Measurements from ENCODE around the gene C19orf73. TPM values are rescaled to one million over a fixed set of nuclear protein-coding genes. Genes with fewer than 3 reads are reported as not detected.
A peak's percentile ranks its signal among the peaks of the same experiment; 100 is the strongest.
"Not testable (repeated sequence)": the region's sequence is repeated elsewhere in the genome, so short reads cannot be mapped to it uniquely, and the experiment has no call there.

Gene C19orf73
- total RNA-seq, 2 experiments from 2014 or later: 1.3 to 1.7 TPM

DNA sequence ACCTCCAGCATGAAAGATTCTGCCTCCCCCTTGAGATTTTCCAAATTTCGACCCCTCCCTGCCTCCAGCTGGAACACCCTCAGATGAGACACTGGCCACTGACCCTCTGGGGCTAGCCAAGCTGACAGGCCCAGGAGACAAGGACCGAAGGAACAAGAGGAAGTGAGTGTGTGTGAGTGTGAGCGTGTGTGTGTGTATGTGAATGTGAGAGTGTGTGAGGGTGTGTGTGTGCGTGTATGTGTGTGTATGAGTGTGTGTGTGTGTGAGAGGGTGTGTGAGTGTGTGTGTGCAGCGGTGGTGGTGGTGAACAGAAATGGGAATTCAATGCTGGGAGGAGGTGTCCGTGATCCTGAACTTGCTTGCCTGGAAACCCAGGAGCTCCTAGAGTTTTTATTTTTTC, 22.4 kb upstream of the C19orf73 start:
- Mint-ChIP-seq H3K4me3 (no peak overlapping the region), H3K9me3 (no peaks in the 10 kb centered on the region), H3K27me3 (peaks cover 13% of the 10 kb centered on the region), H3K36me3 (no peaks in the 10 kb centered on the region), H3K27ac (no peak overlapping the region), H3K4me1 (peaks cover 17% of the 10 kb centered on the region)
- POLR2A ChIA-PET: interaction anchor here (0.6 kb wide), 2 partner anchors 46 to 124 kb away, joined by 3 read pairs; no protein-coding TSS in a partner anchor
- ATAC-seq (ENCODE audit: low read depth): no peak
- no peak for DNase-seq

DNA sequence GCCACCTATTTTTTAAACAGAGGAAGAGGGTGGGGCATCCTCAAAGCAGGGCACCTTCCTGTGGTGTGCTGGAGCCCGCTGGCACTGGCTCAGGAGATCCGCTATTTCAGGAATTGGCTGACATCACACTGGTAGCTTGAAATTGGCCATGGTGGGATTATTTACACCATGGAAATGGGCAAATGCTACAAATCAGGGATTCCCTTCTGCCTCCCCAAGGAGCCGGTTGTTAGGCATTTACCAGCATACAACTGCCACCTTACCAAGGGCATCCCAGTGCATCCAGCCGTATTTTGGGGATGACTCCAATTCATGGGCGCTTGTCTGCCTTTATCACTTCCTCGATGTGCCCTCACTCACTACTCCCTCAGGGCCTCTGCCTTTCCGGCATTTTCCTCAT, 22.0 kb upstream of the C19orf73 start:
- H3K4me1 Mint-ChIP-seq: peaks cover 14% of the 10 kb centered on the region
- ATAC-seq (ENCODE audit: low read depth): no peak
- H3K4me3 Mint-ChIP-seq: no peak overlapping the region
- POLR2A ChIA-PET: interaction anchor here (0.6 kb wide), 2 partner anchors 46 to 123 kb away, joined by 3 read pairs; no protein-coding TSS in a partner anchor
- H3K36me3 Mint-ChIP-seq: no peaks in the 10 kb centered on the region
- H3K9me3 Mint-ChIP-seq: no peaks in the 10 kb centered on the region
- H3K27me3 Mint-ChIP-seq: peaks cover 11% of the 10 kb centered on the region
- H3K27ac Mint-ChIP-seq: no peak overlapping the region
- DNase-seq: no peak

DNA sequence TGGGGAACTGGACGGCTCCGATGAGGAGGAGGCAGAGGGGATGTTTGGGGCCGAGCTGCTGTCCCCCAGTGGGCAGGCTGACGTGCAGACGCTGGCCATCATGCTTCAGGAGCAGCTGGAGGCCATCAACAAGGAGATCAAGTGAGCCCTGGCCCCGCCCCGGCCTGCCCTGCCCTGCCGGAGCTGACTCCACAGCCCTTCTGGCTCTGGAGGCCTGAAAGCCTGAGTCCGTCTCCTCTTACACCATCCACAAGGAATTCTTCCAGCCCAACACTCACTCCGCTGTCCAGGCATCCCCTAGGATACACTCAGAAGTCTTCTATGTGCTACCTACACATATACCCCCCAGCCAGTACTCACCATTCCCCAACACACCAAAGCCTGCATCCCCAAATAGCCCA, 17.8 kb upstream of the C19orf73 start:
- POLR2A ChIA-PET: no interaction called here
- Mint-ChIP-seq H3K36me3 (peaks cover 1% of the 10 kb centered on the region), H3K27me3 (peaks cover 15% of the 10 kb centered on the region), H3K9me3 (no peaks in the 10 kb centered on the region), H3K4me1 (peaks cover 6% of the 10 kb centered on the region), H3K27ac (no peak overlapping the region), H3K4me3 (no peak overlapping the region)
- ATAC-seq (ENCODE audit: low read depth): no peak
- no peak for DNase-seq

DNA sequence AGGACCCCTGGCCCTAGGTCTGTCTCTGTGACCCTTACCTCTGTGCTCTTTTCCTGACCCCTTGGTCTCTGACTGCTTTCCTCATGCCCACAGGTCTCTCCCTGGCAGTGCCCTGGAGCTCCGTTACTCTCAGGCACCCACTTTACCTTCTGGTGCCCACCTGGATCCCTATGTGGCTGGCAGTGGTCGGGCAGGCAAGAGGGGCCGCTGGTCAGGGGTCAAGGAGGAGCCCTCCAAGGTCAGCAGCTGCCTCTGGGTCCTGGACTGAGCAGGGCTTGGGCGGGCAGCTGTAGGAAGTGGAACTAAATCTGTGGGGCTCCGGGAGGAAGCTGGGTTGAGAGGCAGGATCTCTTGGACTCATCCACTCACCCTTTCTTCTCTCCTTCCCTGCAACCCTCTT, 16.7 kb upstream of the C19orf73 start:
- peaks cover 6% of the 10 kb centered on the region for H3K4me1 Mint-ChIP-seq
- ATAC-seq (ENCODE audit: low read depth): no peak
- POLR2A ChIA-PET: no interaction called here
- peaks cover 15% of the 10 kb centered on the region for H3K27me3 Mint-ChIP-seq
- no peak overlapping the region for H3K27ac Mint-ChIP-seq
- H3K4me3 Mint-ChIP-seq: no peak overlapping the region
- no peak for DNase-seq
- no peaks in the 10 kb centered on the region for H3K9me3 Mint-ChIP-seq
- H3K36me3 Mint-ChIP-seq: peaks cover 1% of the 10 kb centered on the region

DNA sequence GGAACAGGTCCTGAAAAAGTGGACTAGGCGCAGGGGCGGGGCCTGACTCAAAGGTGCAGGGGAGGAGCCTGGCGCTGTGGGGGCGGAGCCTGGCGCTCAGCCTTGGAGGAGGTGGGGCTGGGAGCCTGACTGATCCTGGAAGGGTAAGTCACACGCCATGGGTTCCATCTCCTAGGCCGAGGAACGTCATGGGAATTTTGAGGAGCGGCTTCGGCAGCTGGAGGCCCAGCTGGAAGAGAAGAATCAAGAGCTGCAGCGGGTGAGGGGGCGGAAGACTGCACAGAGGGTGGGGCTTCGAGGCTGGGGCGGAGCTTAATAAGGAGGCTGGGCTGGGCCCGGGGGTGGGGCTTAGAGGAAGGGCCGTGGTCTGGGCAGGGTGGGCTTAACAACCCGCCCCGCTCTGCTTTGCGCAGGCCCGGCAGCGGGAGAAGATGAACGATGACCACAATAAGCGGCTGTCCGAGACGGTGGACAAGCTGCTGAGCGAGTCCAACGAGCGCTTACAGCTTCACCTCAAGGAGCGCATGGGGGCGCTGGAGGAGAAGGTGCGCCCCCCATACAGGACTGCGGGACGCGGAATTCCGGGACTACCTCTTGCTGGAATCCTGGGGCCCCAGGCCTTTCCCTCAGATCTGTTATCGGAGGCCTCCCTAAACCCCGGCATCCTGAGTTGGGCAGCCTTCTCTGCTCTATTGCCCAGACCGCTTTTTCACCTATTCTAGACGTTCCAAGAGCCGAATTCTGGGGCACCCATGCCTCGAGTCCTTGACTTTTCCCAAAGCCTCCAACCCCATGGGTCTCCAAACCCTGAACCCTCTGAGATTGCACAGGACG, 14.9 kb upstream of the C19orf73 start:
- DNase-seq (peak; percentile 72), ATAC-seq (ENCODE audit: low read depth) (peak; percentile 57)
- Mint-ChIP-seq H3K27ac (peak overlapping the region; percentile 54), H3K36me3 (peaks cover 1% of the 10 kb centered on the region), H3K4me1 (peaks cover 8% of the 10 kb centered on the region), H3K4me3 (peak overlapping the region; percentile 81), H3K9me3 (no peaks in the 10 kb centered on the region), H3K27me3 (peaks cover 15% of the 10 kb centered on the region)
- POLR2A ChIA-PET: interaction anchor here (0.9 to 1.2 kb wide), 2 partner anchors 9 to 23 kb away, joined by 3 to 4 read pairs; no protein-coding TSS in a partner anchor

DNA sequence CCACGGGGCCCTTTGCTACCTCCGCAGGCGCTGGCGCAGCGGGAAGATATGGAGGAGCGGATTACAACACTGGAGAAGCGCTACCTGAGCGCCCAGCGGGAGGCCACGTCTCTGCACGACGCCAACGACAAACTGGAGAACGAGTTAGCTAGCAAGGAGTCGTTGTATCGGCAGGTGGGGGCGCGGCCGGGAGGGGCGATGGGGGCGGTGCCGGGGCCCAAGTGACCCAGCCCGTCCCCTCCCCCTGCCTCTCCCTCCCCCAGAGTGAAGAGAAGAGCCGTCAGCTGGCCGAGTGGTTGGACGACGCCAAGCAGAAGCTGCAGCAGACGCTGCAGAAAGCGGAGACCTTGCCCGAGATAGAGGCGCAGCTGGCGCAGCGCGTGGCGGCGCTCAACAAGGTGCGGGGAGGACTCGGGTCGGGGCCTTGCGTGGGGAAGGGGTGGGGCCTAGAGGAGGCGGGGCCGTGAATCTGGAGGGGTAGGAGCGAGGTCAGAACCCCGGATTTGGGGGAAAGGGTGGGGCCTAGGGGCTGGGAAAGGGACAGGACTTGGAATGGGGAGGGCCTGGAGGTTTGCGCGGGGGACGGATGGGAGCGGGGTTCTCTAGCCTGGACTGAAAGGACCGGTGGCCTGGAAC, 14.1 kb upstream of the C19orf73 start:
- POLR2A ChIA-PET: interaction anchor here (0.9 to 1.2 kb wide), 2 partner anchors 10 to 22 kb away, joined by 3 to 4 read pairs; no protein-coding TSS in a partner anchor
- peak; percentile 4 for ATAC-seq (ENCODE audit: low read depth)
- H3K9me3 Mint-ChIP-seq: no peaks in the 10 kb centered on the region
- peaks cover 14% of the 10 kb centered on the region for H3K4me1 Mint-ChIP-seq
- peak overlapping the region; percentile 54 for H3K27ac Mint-ChIP-seq
- H3K27me3 Mint-ChIP-seq: peaks cover 15% of the 10 kb centered on the region
- DNase-seq: peak; percentile 53
- H3K36me3 Mint-ChIP-seq: peaks cover 1% of the 10 kb centered on the region
- peak overlapping the region; percentile 81 for H3K4me3 Mint-ChIP-seq

DNA sequence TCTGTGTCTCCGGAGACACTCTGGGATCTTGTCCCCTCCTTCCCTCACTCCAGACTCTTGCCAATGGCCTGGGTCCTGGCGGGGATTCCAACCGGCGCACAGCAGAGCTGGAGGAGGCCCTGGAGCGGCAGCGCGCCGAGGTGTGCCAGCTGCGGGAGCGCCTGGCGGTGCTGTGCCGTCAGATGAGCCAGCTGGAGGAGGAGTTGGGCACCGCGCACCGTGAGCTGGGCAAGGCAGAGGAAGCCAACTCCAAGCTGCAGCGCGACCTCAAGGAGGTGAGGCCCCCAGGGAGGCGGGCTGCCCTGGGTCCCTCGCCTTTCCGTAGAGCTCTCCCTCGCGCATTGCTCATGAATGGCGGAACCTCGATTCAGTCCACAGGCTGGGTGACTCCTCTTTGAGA, 11.4 kb upstream of the C19orf73 start:
- Mint-ChIP-seq H3K36me3 (peaks cover 1% of the 10 kb centered on the region), H3K4me1 (peaks cover 14% of the 10 kb centered on the region), H3K9me3 (no peaks in the 10 kb centered on the region), H3K4me3 (no peak overlapping the region), H3K27ac (no peak overlapping the region), H3K27me3 (peaks cover 15% of the 10 kb centered on the region)
- no peak for ATAC-seq (ENCODE audit: low read depth)
- POLR2A ChIA-PET: no interaction called here
- no peak for DNase-seq

DNA sequence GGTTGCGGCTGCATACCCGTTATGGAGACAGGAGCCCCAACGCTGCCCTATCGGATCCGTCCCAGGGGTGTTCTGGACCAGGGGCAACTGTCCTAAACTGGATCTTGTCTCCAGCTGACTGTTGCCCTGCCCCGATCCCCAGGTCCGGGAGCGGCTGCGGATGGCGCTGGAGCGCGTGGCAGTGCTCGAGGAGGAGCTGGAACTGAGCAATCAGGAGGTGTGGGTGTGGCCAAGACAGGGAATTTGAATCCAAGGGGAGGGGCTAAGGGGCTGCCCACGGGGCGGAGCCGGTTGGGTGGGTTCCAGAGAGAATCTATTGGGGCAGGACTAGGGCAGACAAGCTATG, 10.3 kb upstream of the C19orf73 start:
- Mint-ChIP-seq H3K4me3 (no peak overlapping the region), H3K4me1 (peaks cover 14% of the 10 kb centered on the region), H3K9me3 (no peaks in the 10 kb centered on the region), H3K27me3 (peaks cover 11% of the 10 kb centered on the region), H3K27ac (no peak overlapping the region), H3K36me3 (peaks cover 1% of the 10 kb centered on the region)
- DNase-seq (no peak), ATAC-seq (ENCODE audit: low read depth) (no peak)
- POLR2A ChIA-PET: no interaction called here

DNA sequence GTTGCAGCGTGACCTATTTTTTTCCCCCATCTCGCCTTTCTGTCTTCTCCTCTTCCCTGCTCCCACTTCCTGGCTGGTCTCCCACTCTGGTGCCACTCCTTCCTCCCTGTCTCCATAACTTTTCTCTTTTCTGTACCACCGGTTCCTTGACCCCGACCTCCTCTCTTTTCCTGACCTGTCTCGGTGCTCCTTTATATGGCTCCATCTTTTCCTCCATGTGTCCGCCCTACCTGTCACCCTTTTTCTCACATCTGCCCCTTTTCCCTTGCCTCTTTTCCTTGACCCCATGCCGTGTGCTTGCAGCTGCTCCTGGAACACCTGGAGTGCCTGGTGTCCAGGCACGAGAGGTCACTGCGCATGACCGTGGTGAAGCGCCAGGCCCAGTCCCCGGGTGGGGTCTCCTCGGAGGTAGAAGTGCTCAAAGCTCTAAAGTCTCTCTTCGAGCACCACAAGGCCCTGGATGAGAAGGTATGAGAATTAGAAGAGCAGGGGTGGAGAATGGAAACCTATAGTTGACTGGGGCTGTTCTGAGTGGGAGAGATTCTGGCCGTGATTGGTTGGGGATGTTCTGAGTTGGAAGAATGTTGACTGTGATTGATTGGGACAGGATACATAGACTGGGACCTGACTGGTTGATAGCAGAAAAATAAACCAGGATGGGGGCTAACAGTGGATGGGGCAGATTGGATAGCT, 9.7 kb upstream of the C19orf73 start:
- H3K9me3 Mint-ChIP-seq: no peaks in the 10 kb centered on the region
- no peak for DNase-seq
- H3K4me3 Mint-ChIP-seq: peak overlapping the region; percentile 90
- POLR2A ChIA-PET: interaction anchor here (2.3 kb wide), 1 partner anchor 14 kb away, joined by 11 read pairs; the partner anchor contains the start of gene LIN7B
- H3K27me3 Mint-ChIP-seq: peaks cover 8% of the 10 kb centered on the region
- no peak for ATAC-seq (ENCODE audit: low read depth)
- no peak overlapping the region for H3K27ac Mint-ChIP-seq
- peaks cover 13% of the 10 kb centered on the region for H3K4me1 Mint-ChIP-seq
- peaks cover 1% of the 10 kb centered on the region for H3K36me3 Mint-ChIP-seq

DNA sequence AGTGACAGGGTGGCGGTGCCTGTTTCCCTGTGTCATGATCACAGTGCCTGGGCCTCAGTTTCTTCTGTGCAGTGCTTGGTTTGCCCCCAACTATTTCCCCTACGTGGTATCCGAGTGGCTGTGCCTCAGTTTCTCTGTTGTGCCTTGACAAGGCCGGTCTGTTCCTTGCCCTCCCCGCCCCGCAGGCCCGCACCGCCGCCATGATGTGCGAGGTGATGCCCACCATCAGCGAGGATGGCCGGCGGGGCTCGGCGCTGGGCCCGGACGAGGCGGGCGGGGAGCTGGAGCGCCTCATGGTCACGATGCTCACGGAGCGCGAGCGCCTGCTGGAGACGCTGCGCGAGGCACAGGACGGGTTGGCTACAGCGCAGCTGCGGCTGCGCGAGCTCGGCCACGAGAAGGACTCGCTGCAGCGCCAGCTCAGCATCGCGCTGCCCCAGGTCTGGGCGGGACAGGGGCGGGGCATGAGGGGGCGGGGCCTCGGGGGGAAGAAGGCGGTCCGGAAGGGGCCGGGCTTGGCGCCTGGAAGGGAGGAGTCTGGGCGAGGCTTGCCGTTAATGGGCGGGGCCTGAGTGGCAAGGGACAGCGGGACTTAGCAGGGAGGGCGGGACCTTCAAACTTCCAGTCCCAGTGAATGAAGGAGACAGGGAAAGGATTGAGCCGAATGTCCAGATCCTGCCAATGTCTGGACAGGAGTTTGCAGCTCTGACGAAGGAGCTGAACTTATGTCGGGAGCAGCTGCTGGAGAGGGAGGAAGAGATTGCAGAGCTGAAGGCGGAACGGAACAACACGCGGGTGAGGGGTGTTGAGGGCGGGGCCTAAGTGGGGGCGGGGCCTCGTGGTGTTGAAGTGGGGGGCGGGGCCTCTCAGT, 9.0 kb upstream of the C19orf73 start:
- H3K27me3 Mint-ChIP-seq: peaks cover 8% of the 10 kb centered on the region
- no peaks in the 10 kb centered on the region for H3K9me3 Mint-ChIP-seq
- peak; percentile 96 for DNase-seq
- H3K36me3 Mint-ChIP-seq: no peaks in the 10 kb centered on the region
- POLR2A ChIA-PET: interaction anchor here (0.6 to 2.3 kb wide), 3 partner anchors 10 to 21 kb away, joined by 3 to 11 read pairs (median 4); partner anchors contain the start of gene LIN7B
- peaks cover 8% of the 10 kb centered on the region for H3K4me1 Mint-ChIP-seq
- peak; percentile 98 for ATAC-seq (ENCODE audit: low read depth)
- peak overlapping the region; percentile 90 for H3K4me3 Mint-ChIP-seq
- peak overlapping the region; percentile 81 for H3K27ac Mint-ChIP-seq

DNA sequence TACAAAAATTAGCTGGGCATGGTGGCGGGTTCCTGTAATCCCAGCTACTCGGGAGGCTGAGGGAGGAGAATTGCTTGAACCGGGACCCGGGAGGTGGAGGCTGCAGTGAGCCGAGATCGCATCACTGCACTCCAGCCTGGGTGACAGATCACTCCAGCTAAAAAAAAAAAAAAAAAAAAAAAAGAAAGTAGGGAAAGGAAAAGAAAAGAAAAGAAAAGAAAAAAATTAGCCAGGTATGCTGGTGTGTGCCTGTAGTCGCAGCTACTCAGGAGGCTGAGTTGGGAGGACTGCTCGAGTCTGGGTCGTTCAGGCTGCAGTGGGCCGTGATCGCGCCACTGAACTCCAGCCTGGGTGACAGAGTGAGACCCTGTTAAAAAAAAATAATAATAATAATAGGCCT, 8.3 kb upstream of the C19orf73 start:
- not testable (repeated sequence) for H3K4me1 Mint-ChIP-seq; H3K27ac Mint-ChIP-seq; H3K9me3 Mint-ChIP-seq; H3K4me3 Mint-ChIP-seq; DNase-seq; H3K36me3 Mint-ChIP-seq; H3K27me3 Mint-ChIP-seq; ATAC-seq (ENCODE audit: low read depth)
- POLR2A ChIA-PET: interaction anchor here (0.9 to 2.3 kb wide), 2 partner anchors 9 to 13 kb away, joined by 4 to 11 read pairs; partner anchors contain the start of gene LIN7B

DNA sequence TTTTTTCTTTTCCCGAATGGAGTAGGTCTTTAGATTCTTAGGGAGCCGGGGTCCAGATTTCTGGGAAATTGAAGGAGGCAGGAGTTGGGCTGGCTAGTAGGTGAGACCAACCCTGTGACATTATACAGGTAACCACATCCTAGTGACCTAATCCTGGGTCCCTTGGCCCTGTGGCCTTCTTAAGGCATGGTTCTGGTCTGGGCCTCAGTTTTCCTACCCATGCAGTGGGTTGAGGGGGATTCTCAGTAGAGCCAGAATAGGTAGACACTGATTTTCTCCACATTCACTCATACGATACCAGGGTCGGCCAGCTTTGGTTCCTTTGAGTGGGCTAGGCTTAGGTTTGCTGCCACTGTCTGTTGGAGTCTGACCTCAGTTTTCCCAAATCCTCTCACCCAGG, 7.6 kb upstream of the C19orf73 start:
- Mint-ChIP-seq H3K36me3 (no peaks in the 10 kb centered on the region), H3K27me3 (peaks cover 9% of the 10 kb centered on the region), H3K4me3 (no peak overlapping the region), H3K27ac (no peak overlapping the region), H3K4me1 (peaks cover 8% of the 10 kb centered on the region), H3K9me3 (no peaks in the 10 kb centered on the region)
- ATAC-seq (ENCODE audit: low read depth) (no peak), DNase-seq (no peak)
- POLR2A ChIA-PET: interaction anchor here (0.9 to 2.3 kb wide), 2 partner anchors 8 to 12 kb away, joined by 4 to 11 read pairs; partner anchors contain the start of gene LIN7B

All from activated naive CD8-positive, alpha-beta T cell treated with anti-CD3 and anti-CD28 coated beads, Interleukin-2, amount 10 ng/mL, durations not matched to agents 7 days and 5 days (primary cell).